HepG2 (cell line): ENCODE measurements around the gene SLC8A2. TPM values are rescaled to one million over a fixed set of nuclear protein-coding genes. Genes with fewer than 3 reads are reported as not detected.

Source experiments
- ATAC-seq: fragments of 200-7000 bp; cut with Tn5 transposase; 3 replicates; pipeline ENCODE4 v1.9.1; 2020; ENCODE audit warnings: mild to moderate bottlenecking, moderate library complexity
- BruUV-seq: library from RNA; stranded (reverse); fragments of 400-500 nt; replicated peaks from 2 replicates; lab custom pipeline; 2021; lab: Mats Ljungman, UMichigan
- CTCF ChIA-PET: fragments of 300-600 bp; formaldehyde crosslinking; extraction: SDS; loops from one replicate; lab custom pipeline; 2021; ENCODE audit warnings: low total read pairs, inconsistent platforms, low intra/inter-chr PET ratio; lab: Yijun Ruan, JAX
- POLR2A ChIA-PET: fragments of 350-600 bp; sonication (Branson Sonifier 250); formaldehyde crosslinking; loops from one replicate; lab custom pipeline; 2020; ENCODE audit warnings: antibody characterized with exemption, inconsistent platforms; lab: Yijun Ruan, JAX
- DNase-seq: peaks from one replicate; pipeline ENCODE4 v3.0.0-alpha.2; 2015; ENCODE audit warnings: low spot score
- FAIRE-seq: peaks from 3 replicates; lab custom pipeline; 2011; peaks lifted over from hg19 to GRCh38; lab: Jason Lieb, UNC
- H2AFZ ChIP-seq: one replicate; pipeline ENCODE4 v1.6.1; 2011; ENCODE audit warnings: low read length, inconsistent platforms
- H3K27ac ChIP-seq: fragments of 300-600 bp; 3 replicates; pipeline ENCODE4 v1.8.0; 2011; ENCODE audit warnings: mixed run types, mild to moderate bottlenecking, mixed read lengths, low read length, inconsistent platforms; ENCODE audit not compliant: insufficient read depth; ENCODE audit errors: extremely low read length
- H3K27me3 ChIP-seq, 2 experiments: fragments of 200-600 bp in 1 of 2; 2 replicates in 1 of 2; 3 replicates in 1 of 2; pipeline versions ENCODE4 v1.6.0 to v1.8.0; 2011; ENCODE audit warnings: low read length in 2 of 2, mild to moderate bottlenecking in 2 of 2, moderate library complexity in 2 of 2, inconsistent platforms in 1 of 2; ENCODE audit not compliant: insufficient read depth in 2 of 2, control insufficient read depth in 1 of 2
- H3K36me3 ChIP-seq, 2 experiments: fragments of 200-600 bp in 1 of 2; replicated peaks in 1 of 2; 2 replicates in 1 of 2; 3 replicates in 1 of 2; pipeline versions ENCODE4 v1.5.1 to v1.8.0; 2011; ENCODE audit warnings: low read length in 2 of 2, inconsistent platforms in 1 of 2; ENCODE audit not compliant: insufficient read depth in 2 of 2, control insufficient read depth in 1 of 2
- H3K4me1 ChIP-seq: 2 replicates; pipeline ENCODE4 v1.5.1; 2012; ENCODE audit warnings: low read length, inconsistent platforms; ENCODE audit not compliant: insufficient read depth
- H3K4me2 ChIP-seq: 2 replicates; pipeline ENCODE4 v1.6.0; 2011; ENCODE audit warnings: low read depth, low read length, inconsistent platforms
- H3K4me3 ChIP-seq, 3 experiments: fragments of 200-600 bp in 1 of 3; sonication (generic), shearing (Covaris generic) in 1 of 3; replicated peaks in 1 of 3; 2 replicates each; pipeline ENCODE4 v1.5.1; 2011 to 2016; ENCODE audit warnings: low read length in 3 of 3, inconsistent platforms in 2 of 3, low read depth in 2 of 3, mild to moderate bottlenecking in 2 of 3, control low read depth in 1 of 3, mixed read lengths in 1 of 3; ENCODE audit not compliant: insufficient read depth in 1 of 3
- H3K79me2 ChIP-seq: one replicate; pipeline ENCODE4 v1.6.1; 2011; ENCODE audit warnings: low read length, inconsistent platforms; ENCODE audit not compliant: insufficient read depth
- H3K9ac ChIP-seq: 2 replicates; pipeline ENCODE4 v1.6.0; 2011; ENCODE audit warnings: mild to moderate bottlenecking, low read depth, low read length, inconsistent platforms; ENCODE audit not compliant: insufficient read depth
- H3K9me3 ChIP-seq: 2 replicates; pipeline ENCODE4 v1.5.1; 2012; ENCODE audit warnings: mild to moderate bottlenecking, low read length
- H4K20me1 ChIP-seq: 2 replicates; pipeline ENCODE4 v1.6.0; 2011; ENCODE audit warnings: inconsistent platforms, mild to moderate bottlenecking, low read length, moderate library complexity; ENCODE audit not compliant: insufficient read depth
- GPN1 ChIP-seq: sonication (generic); formaldehyde crosslinking; IDR thresholded peaks from 2 replicates; pipeline ENCODE4 v1.5.1; 2020; ENCODE audit warnings: missing genetic modification reagents, borderline replicate concordance
- RBFOX2 ChIP-seq: fragments of 200-400 bp; formaldehyde crosslinking; IDR thresholded peaks from 2 replicates; pipeline ENCODE4 v1.6.1; 2017; ENCODE audit warnings: low read depth, mild to moderate bottlenecking, low read length
- ZNF329 ChIP-seq: sonication (generic); formaldehyde crosslinking; IDR thresholded peaks from 2 replicates; pipeline ENCODE4 v1.9.0; 2021; ENCODE audit warnings: low read depth, mild to moderate bottlenecking, missing genetic modification reagents
- WGBS: methylation state at CpG from one replicate; pipeline ENCODE4 v1.1.6; 2017; ENCODE audit warnings: low lambda C conversion rate; 5-methylcytosine and 5-hydroxymethylcytosine counted together
- in situ Hi-C: cut with HindIII; loops from 2 replicates; pipeline ENCODE4 v1.10.0; 2017; ENCODE audit warnings: low pct_unique_long_range_greater_than_20kb; ENCODE audit not compliant: extremely low pct_ligation_motif_present
- intact Hi-C: fragments of 100-400 bp; cut with micrococcal nuclease; formaldehyde crosslinking; loops from one replicate; pipeline ENCODE4 v1.10.0; 2022; ENCODE audit not compliant: unreplicated experiment
- polyA plus RNA-seq, 8 experiments: library from polyadenylated mRNA; depleted of rRNA in 3 of 8; stranded (reverse) in 7 of 8; unstranded in 1 of 8; fragments of >200 nt; fragmentation: Illumina TruSeq in 4 of 8; extraction: Trizol in 4 of 8; gene quantifications; 2 replicates each; pipeline versions ENCODE4 v1.2.1 to v1.2.3, GENCODE V29; 2011 to 2016; ENCODE audit warnings: low read depth in 4 of 8, missing spikeins in 1 of 8, mixed read lengths in 1 of 8; ENCODE audit not compliant: insufficient read depth in 1 of 8
- total RNA-seq, 5 experiments: library from RNA; depleted of rRNA; stranded (reverse); fragments of >200 nt; fragmentation: Illumina TruSeq; extraction: Trizol; gene quantifications; 2 replicates each; pipeline ENCODE4 v1.2.3, GENCODE V29; 2016; ENCODE audit warnings: low read depth in 1 of 5
- TF ChIP-seq, protein P1 (sequence below): fragments of 450-650 bp; IDR thresholded peaks from 2 replicates; pipeline ENCODE4 v1.6.1; 2016
- TF ChIP-seq, protein P2 (sequence below): sonication (generic); formaldehyde crosslinking; IDR thresholded peaks from 2 replicates; pipeline ENCODE4 v1.4.0; 2020; ENCODE audit warnings: missing genetic modification reagents

Gene SLC8A2
- total and polyA plus RNA-seq, 2 of the 13 experiments (the other 11 are each of a cell fraction or from before 2014, with no cell fraction given), result 0.02 TPM; not detected in 1

DNA sequence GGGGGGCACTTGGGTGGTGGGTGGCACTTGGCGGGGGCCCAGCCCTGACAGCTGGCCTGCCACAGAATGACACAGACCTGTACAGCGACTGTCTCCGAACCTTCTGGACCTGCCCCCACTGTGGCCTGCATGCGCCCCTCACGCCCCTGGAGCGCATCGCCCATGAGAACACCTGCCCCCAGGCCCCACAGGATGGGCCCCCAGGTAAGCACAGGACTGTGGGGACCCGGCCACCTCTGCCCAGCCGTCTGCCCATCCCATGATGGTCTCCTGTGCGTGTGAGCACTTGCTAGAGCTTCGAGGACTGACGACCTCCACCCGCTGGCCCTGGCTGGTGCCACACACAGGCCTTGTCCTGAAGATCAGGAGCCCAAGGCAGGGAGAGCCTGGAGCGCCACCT is 90.6 kb downstream of the SLC8A2 start:
- BruUV-seq, result no TSS peak
- Histone ChIP-seq H3K27me3 (no peaks in the 10 kb centered on the region), H3K4me2 (no peak overlapping the region), H3K79me2 (no peaks in the 10 kb centered on the region), H2AFZ (no peak overlapping the region), H3K27ac (no peak overlapping the region), H3K36me3 (peaks cover 26 to 45% of the 10 kb centered on the region in 2 experiments), H3K4me1 (no peaks in the 10 kb centered on the region), H3K9me3 (no peaks in the 10 kb centered on the region), H3K9ac (no peak overlapping the region), H4K20me1 (0 out of 2 replicates have a peak, but pooled peaks cover 3% of the 10 kb centered on the region), H3K4me3 (no peak overlapping the region)
- no peak for FAIRE-seq
- WGBS, result 100% methylated on average over 5 of the region's 14 CpGs
- TF ChIP-seq, protein P1, sequence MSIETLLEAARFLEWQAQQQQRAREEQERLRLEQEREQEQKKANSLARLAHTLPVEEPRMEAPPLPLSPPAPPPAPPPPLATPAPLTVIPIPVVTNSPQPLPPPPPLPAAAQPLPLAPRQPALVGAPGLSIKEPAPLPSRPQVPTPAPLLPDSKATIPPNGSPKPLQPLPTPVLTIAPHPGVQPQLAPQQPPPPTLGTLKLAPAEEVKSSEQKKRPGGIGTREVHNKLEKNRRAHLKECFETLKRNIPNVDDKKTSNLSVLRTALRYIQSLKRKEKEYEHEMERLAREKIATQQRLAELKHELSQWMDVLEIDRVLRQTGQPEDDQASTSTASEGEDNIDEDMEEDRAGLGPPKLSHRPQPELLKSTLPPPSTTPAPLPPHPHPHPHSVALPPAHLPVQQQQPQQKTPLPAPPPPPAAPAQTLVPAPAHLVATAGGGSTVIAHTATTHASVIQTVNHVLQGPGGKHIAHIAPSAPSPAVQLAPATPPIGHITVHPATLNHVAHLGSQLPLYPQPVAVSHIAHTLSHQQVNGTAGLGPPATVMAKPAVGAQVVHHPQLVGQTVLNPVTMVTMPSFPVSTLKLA, result no peak
- 0 out of 2 replicates have a peak, but pooled peaks have one; percentile 16 for TF ChIP-seq RBFOX2
- ChIA-PET CTCF (no interaction called here), POLR2A (no interaction called here)
- in situ Hi-C loops, result no loop called here
- intact Hi-C loops, result no loop called here
- ATAC-seq, result no peak
- DNase-seq, result no peak

DNA sequence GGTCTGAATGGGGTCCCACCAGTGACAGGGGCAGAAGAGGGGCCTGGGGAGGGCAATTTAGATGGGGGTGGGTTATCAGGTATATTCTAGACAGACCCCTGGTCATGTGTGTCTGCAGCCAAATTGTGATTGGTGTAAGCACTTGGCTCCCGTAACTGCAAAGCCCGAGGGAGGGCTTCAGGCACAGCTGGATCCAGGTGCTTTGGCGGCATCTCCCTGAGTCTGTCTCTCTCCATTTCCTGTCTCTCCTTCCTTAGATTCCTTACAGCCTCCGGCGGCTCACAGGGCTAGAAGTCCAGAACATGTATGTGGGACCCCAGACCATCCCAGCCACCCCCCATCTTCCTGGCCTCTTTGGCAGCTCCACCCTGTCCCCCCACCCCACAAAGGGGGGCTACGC is 91.1 kb downstream of the SLC8A2 start:
- no peak overlapping the region for H2AFZ ChIP-seq
- H3K36me3 ChIP-seq, result peaks cover 29 to 51% of the 10 kb centered on the region in 2 experiments
- intact Hi-C loops (no loop called here), in situ Hi-C loops (no loop called here)
- no peak for FAIRE-seq
- BruUV-seq, result no TSS peak
- no peak for ATAC-seq
- H3K27me3 ChIP-seq, result no peaks in the 10 kb centered on the region
- H3K4me3 ChIP-seq, result no peak overlapping the region
- H3K4me2 ChIP-seq, result no peak overlapping the region
- CTCF ChIA-PET, result no interaction called here
- 0 out of 2 replicates have a peak, but pooled peaks cover 3% of the 10 kb centered on the region for H4K20me1 ChIP-seq
- POLR2A ChIA-PET, result no interaction called here
- TF ChIP-seq, protein P2, sequence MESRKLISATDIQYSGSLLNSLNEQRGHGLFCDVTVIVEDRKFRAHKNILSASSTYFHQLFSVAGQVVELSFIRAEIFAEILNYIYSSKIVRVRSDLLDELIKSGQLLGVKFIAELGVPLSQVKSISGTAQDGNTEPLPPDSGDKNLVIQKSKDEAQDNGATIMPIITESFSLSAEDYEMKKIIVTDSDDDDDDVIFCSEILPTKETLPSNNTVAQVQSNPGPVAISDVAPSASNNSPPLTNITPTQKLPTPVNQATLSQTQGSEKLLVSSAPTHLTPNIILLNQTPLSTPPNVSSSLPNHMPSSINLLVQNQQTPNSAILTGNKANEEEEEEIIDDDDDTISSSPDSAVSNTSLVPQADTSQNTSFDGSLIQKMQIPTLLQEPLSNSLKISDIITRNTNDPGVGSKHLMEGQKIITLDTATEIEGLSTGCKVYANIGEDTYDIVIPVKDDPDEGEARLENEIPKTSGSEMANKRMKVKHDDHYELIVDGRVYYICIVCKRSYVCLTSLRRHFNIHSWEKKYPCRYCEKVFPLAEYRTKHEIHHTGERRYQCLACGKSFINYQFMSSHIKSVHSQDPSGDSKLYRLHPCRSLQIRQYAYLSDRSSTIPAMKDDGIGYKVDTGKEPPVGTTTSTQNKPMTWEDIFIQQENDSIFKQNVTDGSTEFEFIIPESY (CRISPR knock-in tag), result peak; percentile 61; the same call in 1 of the 2 replicates
- TF ChIP-seq ZNF329 (peak; percentile 99), GPN1 (CRISPR knock-in tag) (no peak)
- H3K4me1 ChIP-seq, result no peaks in the 10 kb centered on the region
- WGBS, result 95% methylated on average over 6 of the region's 6 CpGs
- H3K9me3 ChIP-seq, result no peaks in the 10 kb centered on the region
- DNase-seq, result no peak
- no peak overlapping the region for H3K27ac ChIP-seq
- no peaks in the 10 kb centered on the region for H3K79me2 ChIP-seq
- no peak overlapping the region for H3K9ac ChIP-seq
